Suprapubic skin (tissue), 4 donors: ENCODE data around the gene STPG3. TPM values are rescaled to one million over a fixed set of nuclear protein-coding genes. Genes with fewer than 3 reads are reported as not detected.

Experiments used
- DNase-seq, 2 donors: peaks; one replicate each; pipeline ENCODE4 v3.0.0-alpha.2; 2019; ENCODE audit warnings: low spot score in 2 of 2
- H3K27ac ChIP-seq: fragments of 200-600 bp; sonication (generic); one replicate; pipeline ENCODE4 v1.5.1; 2019
- H3K27me3 ChIP-seq: fragments of 200-600 bp; sonication (generic); one replicate; pipeline ENCODE4 v1.5.1; 2019
- H3K36me3 ChIP-seq: fragments of 200-600 bp; sonication (generic); one replicate; pipeline ENCODE4 v1.5.1; 2019
- H3K4me1 ChIP-seq: fragments of 200-600 bp; sonication (generic); one replicate; pipeline ENCODE4 v1.5.1; 2019
- H3K4me3 ChIP-seq: fragments of 200-600 bp; sonication (generic); one replicate; pipeline ENCODE4 v1.5.1; 2019; ENCODE audit warnings: mild to moderate bottlenecking
- H3K9me3 ChIP-seq: fragments of 200-600 bp; sonication (generic); one replicate; pipeline ENCODE4 v1.5.1; 2019
- CTCF ChIP-seq, 2 donors: fragments of 200-600 bp in 1 of 2; fragments of 450-650 bp in 1 of 2; sonication (generic) in 1 of 2; IDR thresholded peaks; one replicate each; pipeline ENCODE4 v1.5.1; 2016 to 2019; ENCODE audit warnings: antibody characterized with exemption in 2 of 2, mild to moderate bottlenecking in 1 of 2, moderate library complexity in 1 of 2
- EP300 ChIP-seq: sonication (generic); formaldehyde crosslinking; IDR thresholded peaks from one replicate; pipeline ENCODE4 v1.6.1; 2017; ENCODE audit warnings: antibody characterized with exemption
- POLR2A ChIP-seq, 2 donors: fragments of 450-650 bp; IDR thresholded peaks; one replicate each; pipeline ENCODE4 v1.6.1; 2017; ENCODE audit warnings: antibody characterized with exemption in 2 of 2, mild to moderate bottlenecking in 2 of 2, moderate library complexity in 2 of 2
- POLR2AphosphoS5 ChIP-seq, 3 donors: sonication (generic); formaldehyde crosslinking; IDR thresholded peaks; one replicate each; pipeline ENCODE4 v1.6.1; 2017; ENCODE audit warnings: antibody characterized with exemption in 3 of 3
- WGBS: methylation state at CpG from one replicate; pipeline ENCODE4 v1.1.5; 2018; 5-methylcytosine and 5-hydroxymethylcytosine counted together
- total RNA-seq, 4 donors: library from RNA; depleted of rRNA; stranded (reverse); fragments of >200 nt; gene quantifications; one replicate each; pipeline ENCODE4 v1.1.0, GENCODE V29; 2016

STPG3 gene
- total RNA-seq, 4 donors from 2014 or later = 1.2 TPM; not detected in 3

GRCh38 chr9:137227054-137227852 lies 23.8 kb upstream of the STPG3 start, which contains the start of gene RNF224:
Gene RNF224, plus strand, starts transcription at chr9:137227502. Its CDS starts 834 bp downstream, at chr9:137228336.
- TF ChIP-seq POLR2AphosphoS5 (IDR thresholded peaks at IDR 0.05) (no peak), POLR2A (IDR thresholded peaks at IDR 0.05) (no peak), EP300 (no peak), CTCF (IDR thresholded peaks at IDR 0.05) (peak; percentile 75 to 89)
- peaks cover 42% of the 10 kb centered on the region for H3K27me3 ChIP-seq
- 26% methylated on average over 7 of the region's 25 CpGs for WGBS

GRCh38 chr9:137227853-137228505 lies 23.1 kb upstream of the STPG3 start:
- TF ChIP-seq EP300 (no peak), POLR2AphosphoS5 (IDR thresholded peaks at IDR 0.05) (no peak), POLR2A (IDR thresholded peaks at IDR 0.05) (no peak), CTCF (IDR thresholded peaks at IDR 0.05) (no peak)
- H3K4me3 ChIP-seq = no peak overlapping the region
- WGBS = 34% methylated on average over 12 of the region's 18 CpGs
- peaks cover 49% of the 10 kb centered on the region for H3K27me3 ChIP-seq
- H3K9me3 ChIP-seq = no peaks in the 10 kb centered on the region
- H3K4me1 ChIP-seq = peaks cover 42% of the 10 kb centered on the region
- no peak for DNase-seq
- no peak overlapping the region for H3K27ac ChIP-seq
- no peaks in the 10 kb centered on the region for H3K36me3 ChIP-seq

More at GRCh38 chr9:137227054-137227852, 23.8 kb upstream of the STPG3 start, which contains the start of gene RNF224:
- DNase-seq = no peak
- Histone ChIP-seq H3K4me1 (peaks cover 49% of the 10 kb centered on the region), H3K27ac (peak within 1 kb of the TSS; percentile 24), H3K9me3 (no peaks in the 10 kb centered on the region), H3K36me3 (no peaks in the 10 kb centered on the region), H3K4me3 (no peak within 1 kb of the TSS)

- 56% methylated on average over 16 of the region's 29 CpGs for WGBS
- no peak overlapping the region for H3K4me3 ChIP-seq
- no peaks in the 10 kb centered on the region for H3K36me3 ChIP-seq
- H3K27me3 ChIP-seq = peaks cover 55% of the 10 kb centered on the region
- no peak overlapping the region for H3K27ac ChIP-seq
- TF ChIP-seq CTCF (IDR thresholded peaks at IDR 0.05) = no peak
- TF ChIP-seq EP300 = no peak
- TF ChIP-seq POLR2A (IDR thresholded peaks at IDR 0.05) = no peak
- no peak for TF ChIP-seq POLR2AphosphoS5 (IDR thresholded peaks at IDR 0.05)
- no peaks in the 10 kb centered on the region for H3K9me3 ChIP-seq
- no peak for DNase-seq
- H3K4me1 ChIP-seq = peaks cover 40% of the 10 kb centered on the region
Measured at GRCh38 chr9:137228506-137228967, 22.5 kb upstream of the STPG3 start.

GRCh38 chr9:137228968-137229896 lies 21.9 kb upstream of the STPG3 start:
- WGBS = 50% methylated on average over 14 of the region's 27 CpGs
- peaks cover 35% of the 10 kb centered on the region for H3K4me1 ChIP-seq

More at GRCh38 chr9:137228968-137229896, 21.9 kb upstream of the STPG3 start:
- H3K9me3 ChIP-seq = no peaks in the 10 kb centered on the region
- peaks cover 61% of the 10 kb centered on the region for H3K27me3 ChIP-seq
- H3K4me3 ChIP-seq = no peak overlapping the region
- H3K27ac ChIP-seq = no peak overlapping the region
- TF ChIP-seq CTCF (IDR thresholded peaks at IDR 0.05) = no peak
- no peak for TF ChIP-seq EP300
- TF ChIP-seq POLR2AphosphoS5 (IDR thresholded peaks at IDR 0.05) = no peak
- TF ChIP-seq POLR2A (IDR thresholded peaks at IDR 0.05) = no peak
- DNase-seq = no peak
- H3K36me3 ChIP-seq = no peaks in the 10 kb centered on the region
